ENCODE results near the gene ATP8A2.

Gene ATP8A2

GRCh38 chr13:25768838-25769237, 397.1 kb downstream of the ATP8A2 start:
- H3K79me2 ChIP-seq (ENCODE audit: low read length), result no peaks in the 10 kb centered on the region
- H3K27me3 ChIP-seq (replicated peaks; ENCODE audit: insufficient read depth, low read length), result no peaks in the 10 kb centered on the region
- H3K36me3 ChIP-seq (replicated peaks; ENCODE audit: insufficient read depth, low read length), result no peaks in the 10 kb centered on the region
- H2AFZ ChIP-seq (ENCODE audit: low read length), result no peak overlapping the region
- no peaks in the 10 kb centered on the region for H3K9me2 ChIP-seq (replicated peaks; ENCODE audit: insufficient read depth, low read length)
- TF ChIP-seq EZH2phosphoT487 (IDR thresholded peaks at IDR 0.05; ENCODE audit: low read length), result no peak
- TF ChIP-seq CTCF (IDR thresholded peaks at IDR 0.05; ENCODE audit: low read length), result no peak
- no peak for TF ChIP-seq EZH2 (optimal IDR thresholded peaks at IDR 0.05; ENCODE audit: low read depth, low read length)
- no peak overlapping the region for H3K27ac ChIP-seq (ENCODE audit: low read length)
- H4K20me1 ChIP-seq (ENCODE audit: insufficient read depth, low read length), result no peaks in the 10 kb centered on the region
- H3K4me2 ChIP-seq (ENCODE audit: low read depth, low read length), result no peak overlapping the region
- H3K4me3 ChIP-seq (ENCODE audit: low read length), result no peak overlapping the region
- no peaks in the 10 kb centered on the region for H3F3A ChIP-seq (ENCODE audit: insufficient read depth, low read length)
- DNase-seq, result no peak
- H3K9ac ChIP-seq (ENCODE audit: low read length), result no peak overlapping the region
- no peaks in the 10 kb centered on the region for H3K9me3 ChIP-seq (replicated peaks; ENCODE audit: insufficient read depth, low read length)
- H3K4me1 ChIP-seq (ENCODE audit: low read length), result no peaks in the 10 kb centered on the region

- Histone ChIP-seq H3K9me3 (replicated peaks; ENCODE audit: insufficient read depth, low read length) (no peaks in the 10 kb centered on the region), H3K4me2 (ENCODE audit: low read depth, low read length) (no peak overlapping the region)
Measured at GRCh38 chr13:25770601-25771000, 398.8 kb downstream of the ATP8A2 start.

GRCh38 chr13:25771202-25771601, 399.4 kb downstream of the ATP8A2 start:
- Histone ChIP-seq H3F3A (ENCODE audit: insufficient read depth, low read length) (no peaks in the 10 kb centered on the region), H3K9me2 (replicated peaks; ENCODE audit: insufficient read depth, low read length) (no peaks in the 10 kb centered on the region), H3K4me1 (ENCODE audit: low read length) (no peaks in the 10 kb centered on the region), H3K4me2 (ENCODE audit: low read depth, low read length) (no peak overlapping the region), H3K27me3 (replicated peaks; ENCODE audit: insufficient read depth, low read length) (no peaks in the 10 kb centered on the region), H4K20me1 (ENCODE audit: insufficient read depth, low read length) (no peaks in the 10 kb centered on the region), H3K27ac (ENCODE audit: low read length) (no peak overlapping the region), H3K4me3 (ENCODE audit: low read length) (no peak overlapping the region), H3K9ac (ENCODE audit: low read length) (no peak overlapping the region), H2AFZ (ENCODE audit: low read length) (no peak overlapping the region), H3K36me3 (replicated peaks; ENCODE audit: insufficient read depth, low read length) (no peaks in the 10 kb centered on the region), H3K79me2 (ENCODE audit: low read length) (no peaks in the 10 kb centered on the region), H3K9me3 (replicated peaks; ENCODE audit: insufficient read depth, low read length) (no peaks in the 10 kb centered on the region)
- TF ChIP-seq CTCF (IDR thresholded peaks at IDR 0.05; ENCODE audit: low read length), result no peak
- no peak for TF ChIP-seq EZH2phosphoT487 (IDR thresholded peaks at IDR 0.05; ENCODE audit: low read length)
- TF ChIP-seq EZH2 (optimal IDR thresholded peaks at IDR 0.05; ENCODE audit: low read depth, low read length), result no peak
- DNase-seq, result no peak

More at GRCh38 chr13:25770601-25771000, 398.8 kb downstream of the ATP8A2 start:
- no peaks in the 10 kb centered on the region for H4K20me1 ChIP-seq (ENCODE audit: insufficient read depth, low read length)
- DNase-seq, result no peak
- no peaks in the 10 kb centered on the region for H3K27me3 ChIP-seq (replicated peaks; ENCODE audit: insufficient read depth, low read length)
- no peak overlapping the region for H3K27ac ChIP-seq (ENCODE audit: low read length)
- H3K4me3 ChIP-seq (ENCODE audit: low read length), result no peak overlapping the region
- H3K79me2 ChIP-seq (ENCODE audit: low read length), result no peaks in the 10 kb centered on the region
- TF ChIP-seq EZH2 (optimal IDR thresholded peaks at IDR 0.05; ENCODE audit: low read depth, low read length) (no peak), CTCF (IDR thresholded peaks at IDR 0.05; ENCODE audit: low read length) (no peak)
- H3K9me2 ChIP-seq (replicated peaks; ENCODE audit: insufficient read depth, low read length), result no peaks in the 10 kb centered on the region
- H2AFZ ChIP-seq (ENCODE audit: low read length), result no peak overlapping the region
- H3K36me3 ChIP-seq (replicated peaks; ENCODE audit: insufficient read depth, low read length), result no peaks in the 10 kb centered on the region
- no peak overlapping the region for H3K9ac ChIP-seq (ENCODE audit: low read length)
- no peaks in the 10 kb centered on the region for H3F3A ChIP-seq (ENCODE audit: insufficient read depth, low read length)
- H3K4me1 ChIP-seq (ENCODE audit: low read length), result no peaks in the 10 kb centered on the region

All from MM.1S (cell line).